ENCODE results near the gene IP6K2.

Gene IP6K2

DNA sequence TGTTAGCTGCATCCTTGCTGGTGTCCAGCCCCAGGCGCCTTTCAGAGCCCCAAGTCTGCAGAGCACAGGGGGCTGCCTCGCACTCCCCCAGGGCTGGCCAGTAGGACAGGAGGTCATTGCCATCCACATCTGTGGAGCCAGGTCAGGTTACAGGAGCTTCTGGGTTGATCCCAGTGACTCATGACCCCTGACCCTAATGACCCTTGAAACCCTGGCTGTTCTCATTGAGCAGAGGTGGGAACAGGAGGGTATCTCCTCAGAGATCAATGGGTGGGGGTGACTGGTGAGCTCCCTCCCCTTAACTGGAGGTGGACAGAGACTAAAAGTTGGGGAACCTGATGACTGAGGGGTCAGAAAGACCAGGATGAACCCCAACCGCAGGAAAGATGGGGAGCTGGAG is 75.6 kb downstream of the IP6K2 start:
- TF ChIP-seq, protein P1, sequence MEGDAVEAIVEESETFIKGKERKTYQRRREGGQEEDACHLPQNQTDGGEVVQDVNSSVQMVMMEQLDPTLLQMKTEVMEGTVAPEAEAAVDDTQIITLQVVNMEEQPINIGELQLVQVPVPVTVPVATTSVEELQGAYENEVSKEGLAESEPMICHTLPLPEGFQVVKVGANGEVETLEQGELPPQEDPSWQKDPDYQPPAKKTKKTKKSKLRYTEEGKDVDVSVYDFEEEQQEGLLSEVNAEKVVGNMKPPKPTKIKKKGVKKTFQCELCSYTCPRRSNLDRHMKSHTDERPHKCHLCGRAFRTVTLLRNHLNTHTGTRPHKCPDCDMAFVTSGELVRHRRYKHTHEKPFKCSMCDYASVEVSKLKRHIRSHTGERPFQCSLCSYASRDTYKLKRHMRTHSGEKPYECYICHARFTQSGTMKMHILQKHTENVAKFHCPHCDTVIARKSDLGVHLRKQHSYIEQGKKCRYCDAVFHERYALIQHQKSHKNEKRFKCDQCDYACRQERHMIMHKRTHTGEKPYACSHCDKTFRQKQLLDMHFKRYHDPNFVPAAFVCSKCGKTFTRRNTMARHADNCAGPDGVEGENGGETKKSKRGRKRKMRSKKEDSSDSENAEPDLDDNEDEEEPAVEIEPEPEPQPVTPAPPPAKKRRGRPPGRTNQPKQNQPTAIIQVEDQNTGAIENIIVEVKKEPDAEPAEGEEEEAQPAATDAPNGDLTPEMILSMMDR (IDR thresholded peaks at IDR 0.05; ENCODE audit: extremely low read depth, insufficient read depth, missing control alignments) = no peak
- DNase-seq (ENCODE audit: low spot score) = no peak
- in situ Hi-C loops (cut with MboI; ENCODE audit: low pct_unique_long_range_greater_than_20kb, low sequenced_read_pairs, unreplicated experiment) = no loop called here

DNA sequence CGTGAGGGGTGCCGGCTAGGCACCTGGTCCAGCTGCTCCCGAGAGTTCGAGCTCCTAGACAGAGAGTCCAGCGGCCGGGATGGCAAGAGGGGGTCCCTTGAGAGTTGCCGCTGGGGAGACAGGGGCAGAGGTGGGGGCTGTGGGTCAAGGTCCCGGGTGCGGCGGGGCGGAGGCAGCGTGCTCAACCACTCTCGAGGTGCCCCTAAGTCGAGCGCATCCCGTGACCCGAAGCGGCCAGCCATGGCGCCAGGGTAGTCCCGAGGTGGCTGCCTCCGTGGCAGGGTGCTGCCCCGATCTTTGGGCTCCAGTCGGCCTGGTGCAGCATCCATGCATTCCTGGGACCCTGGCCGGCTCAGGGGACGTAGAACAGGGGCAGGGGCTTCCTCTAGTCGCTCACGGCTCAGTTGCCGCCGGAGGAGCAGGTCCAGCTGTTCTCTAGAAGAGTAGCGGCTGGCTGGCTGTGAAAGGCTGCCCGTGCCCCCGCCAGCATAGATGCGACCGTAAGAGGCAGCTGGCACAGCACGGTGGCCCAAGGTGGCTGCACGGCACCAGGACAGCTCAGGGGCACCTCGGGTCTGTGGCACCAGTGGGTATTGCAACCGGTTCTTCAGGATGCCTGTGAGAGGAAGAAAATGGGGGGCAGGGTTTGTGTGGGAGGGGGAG is 76.9 kb downstream of the IP6K2 start:
- in situ Hi-C loops (cut with MboI; ENCODE audit: low pct_unique_long_range_greater_than_20kb, low sequenced_read_pairs, unreplicated experiment) = no loop called here
- DNase-seq (ENCODE audit: low spot score) = no peak
- TF ChIP-seq, protein P1 (IDR thresholded peaks at IDR 0.05; ENCODE audit: extremely low read depth, insufficient read depth, missing control alignments) = no peak

Data from GM13977 (cell line).